Activated effector memory CD4-positive, alpha-beta T cell treated with Interleukin-2 at 50 U/mL for 16 hours (primary cell): Measurements from ENCODE around the gene ANO9.
"Not testable (repeated sequence)": the region's sequence is repeated elsewhere in the genome, so short reads cannot be mapped to it uniquely, and the experiment has no call there.

ENCODE experiments used
- DNase-seq: peaks from one replicate; pipeline ENCODE4 v3.0.0-alpha.2; 2020

Gene ANO9

DNA sequence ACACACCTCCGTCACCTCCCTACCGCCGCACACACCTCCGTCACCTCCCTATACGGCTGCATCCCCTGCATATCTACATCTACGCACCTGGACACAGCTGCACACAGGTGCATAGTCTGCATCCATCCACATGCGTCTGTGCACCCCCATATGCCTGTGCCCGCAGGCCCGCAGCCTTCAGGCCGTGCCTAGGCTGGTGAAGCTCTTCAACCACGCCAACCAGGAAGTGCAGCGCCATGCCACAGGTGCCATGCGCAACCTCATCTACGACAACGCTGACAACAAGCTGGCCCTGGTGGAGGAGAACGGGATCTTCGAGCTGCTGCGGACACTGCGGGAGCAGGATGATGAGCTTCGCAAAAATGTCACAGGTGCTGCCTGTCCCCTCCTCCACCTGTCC is 43.0 kb downstream of the ANO9 start:
- no peak for DNase-seq

GRCh38 chr11:396948-397548 is 44.8 kb downstream of the ANO9 start:
- DNase-seq, result no peak

DNA sequence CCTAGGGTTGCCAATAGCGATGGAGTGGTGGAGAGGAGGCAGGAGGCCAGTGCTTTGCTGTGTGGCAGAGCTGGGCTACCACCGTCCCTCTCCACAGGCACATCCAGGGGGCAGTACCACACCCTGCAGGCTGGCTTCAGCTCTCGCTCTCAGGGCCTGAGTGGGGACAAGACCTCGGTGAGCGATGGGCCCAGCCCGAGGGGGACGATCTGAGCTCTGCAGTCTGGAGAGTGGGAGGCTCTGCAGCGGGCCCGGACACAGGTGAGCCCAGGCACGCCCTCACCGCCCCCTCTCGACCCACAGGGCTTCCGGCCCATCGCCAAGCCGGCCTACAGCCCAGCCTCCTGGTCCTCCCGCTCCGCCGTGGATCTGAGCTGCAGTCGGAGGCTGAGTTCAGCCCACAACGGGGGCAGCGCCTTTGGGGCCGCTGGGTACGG is 45.3 kb downstream of the ANO9 start:
- DNase-seq, result no peak

GRCh38 chr11:395866-396265 is 45.9 kb downstream of the ANO9 start:
- DNase-seq, result no peak

DNA sequence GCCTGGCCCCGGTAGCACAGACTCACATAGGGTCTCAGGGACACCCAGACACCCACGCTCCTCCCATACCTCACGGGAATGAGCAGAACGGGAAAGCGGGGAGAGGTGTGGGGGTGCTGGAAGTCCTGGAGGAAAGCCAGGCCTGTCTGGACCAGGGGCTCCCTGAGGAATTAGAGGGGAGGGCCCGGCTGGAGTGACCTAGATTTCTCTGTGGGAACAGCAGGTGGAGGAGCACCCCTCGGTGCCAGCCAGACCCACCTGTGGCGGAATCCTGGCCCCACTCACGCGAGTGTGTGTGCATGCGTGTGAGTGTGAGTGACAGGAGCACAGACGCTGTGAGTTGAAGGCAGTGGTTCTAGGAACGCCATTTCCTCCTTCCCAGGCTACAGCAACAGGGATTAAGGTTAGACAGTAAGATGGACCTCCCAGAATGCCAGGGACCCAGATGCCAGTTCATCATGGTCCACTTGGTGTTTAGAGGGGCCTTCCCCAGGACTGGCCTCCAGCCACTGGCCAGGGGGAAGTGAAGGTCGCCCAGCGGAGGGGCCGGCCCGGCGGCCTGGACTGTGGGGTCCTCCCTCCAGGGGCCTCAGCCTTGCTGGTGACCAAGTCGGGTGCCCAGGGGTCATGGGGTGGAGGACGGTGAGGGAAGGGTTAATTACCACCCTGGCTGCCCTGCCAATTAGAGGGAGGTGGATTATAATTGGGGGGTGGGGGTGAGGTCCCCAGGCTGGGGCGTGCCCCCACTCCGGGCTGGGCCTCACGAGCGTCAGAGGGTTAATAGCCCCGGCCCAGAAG is 46.8 kb downstream of the ANO9 start:
- no peak for DNase-seq

- DNase-seq, result no peak
Measured at GRCh38 chr11:394034-394857, 47.6 kb downstream of the ANO9 start, which contains the start of gene PKP3. Gene PKP3, plus strand, starts transcription at chr11:394209. Its CDS starts 84 bp downstream, at chr11:394293.

- DNase-seq, result no peak
Measured at GRCh38 chr11:393219-394033, 48.4 kb downstream of the ANO9 start.

GRCh38 chr11:392102-392777 is 49.6 kb downstream of the ANO9 start:
- no peak for DNase-seq

- DNase-seq, result no peak
Measured at GRCh38 chr11:391117-392017, 50.4 kb downstream of the ANO9 start.

DNA sequence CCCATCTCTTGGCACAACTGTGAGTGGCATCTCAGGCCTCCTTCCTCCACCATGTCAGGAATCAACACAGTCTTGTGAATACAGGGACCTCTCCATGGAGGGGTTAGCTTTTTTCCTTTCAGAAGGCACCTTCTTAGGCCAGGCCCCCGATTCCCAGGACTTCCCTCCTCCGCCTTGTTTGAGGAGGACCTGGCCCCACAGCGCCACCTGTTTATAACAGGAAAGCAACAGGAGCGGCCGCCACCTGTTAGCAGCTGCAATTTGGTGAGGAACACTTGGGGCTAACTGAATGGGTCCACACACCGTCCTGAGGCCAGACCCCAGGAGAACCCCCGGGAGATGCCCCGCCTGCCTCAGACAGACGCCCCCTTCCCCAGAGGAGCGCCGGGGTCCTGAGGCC is 51.6 kb downstream of the ANO9 start:
- no peak for DNase-seq

DNA sequence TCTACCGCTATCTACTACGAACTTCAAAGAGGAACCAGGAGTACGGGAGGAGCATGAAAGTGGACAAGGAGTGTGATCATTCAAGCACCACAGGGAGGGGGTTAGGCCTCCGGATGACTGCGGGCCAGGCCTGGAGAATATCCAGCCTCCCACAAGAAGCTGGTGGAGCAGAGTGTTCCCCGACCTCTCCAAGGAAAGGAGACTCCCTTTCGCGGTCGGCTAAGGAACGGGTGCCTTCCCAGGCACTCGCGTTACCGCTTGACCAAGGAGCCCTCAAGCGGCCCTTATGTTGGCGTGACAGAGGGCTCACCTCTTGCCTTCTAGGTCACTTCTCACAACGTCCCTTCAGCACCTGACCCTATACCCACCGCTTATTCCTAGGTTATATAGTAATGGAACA is 52.4 kb downstream of the ANO9 start:
- DNase-seq, result not testable (repeated sequence)

- DNase-seq, result no peak
Measured at GRCh38 chr11:387193-387793, 54.5 kb downstream of the ANO9 start.

DNA sequence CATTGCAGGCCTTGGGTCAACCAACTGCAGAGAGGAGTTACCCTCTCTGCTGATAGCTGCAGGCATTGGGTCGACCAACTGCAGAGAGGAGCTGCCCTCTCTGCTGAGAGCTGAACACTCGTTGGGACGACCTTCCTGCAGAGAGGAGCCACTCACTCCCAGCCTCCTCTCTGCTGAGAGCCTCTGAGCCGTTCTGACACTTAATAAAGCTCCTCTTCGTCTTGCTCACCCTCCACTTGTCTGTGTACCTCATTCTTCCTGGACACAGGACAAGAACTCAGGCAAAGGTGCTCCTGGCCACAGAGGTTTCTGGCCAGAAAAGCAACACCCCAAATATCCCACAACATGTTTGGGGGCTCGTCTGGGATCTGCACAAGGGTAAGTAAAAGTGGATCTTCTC is 55.3 kb downstream of the ANO9 start:
- no peak for DNase-seq

DNA sequence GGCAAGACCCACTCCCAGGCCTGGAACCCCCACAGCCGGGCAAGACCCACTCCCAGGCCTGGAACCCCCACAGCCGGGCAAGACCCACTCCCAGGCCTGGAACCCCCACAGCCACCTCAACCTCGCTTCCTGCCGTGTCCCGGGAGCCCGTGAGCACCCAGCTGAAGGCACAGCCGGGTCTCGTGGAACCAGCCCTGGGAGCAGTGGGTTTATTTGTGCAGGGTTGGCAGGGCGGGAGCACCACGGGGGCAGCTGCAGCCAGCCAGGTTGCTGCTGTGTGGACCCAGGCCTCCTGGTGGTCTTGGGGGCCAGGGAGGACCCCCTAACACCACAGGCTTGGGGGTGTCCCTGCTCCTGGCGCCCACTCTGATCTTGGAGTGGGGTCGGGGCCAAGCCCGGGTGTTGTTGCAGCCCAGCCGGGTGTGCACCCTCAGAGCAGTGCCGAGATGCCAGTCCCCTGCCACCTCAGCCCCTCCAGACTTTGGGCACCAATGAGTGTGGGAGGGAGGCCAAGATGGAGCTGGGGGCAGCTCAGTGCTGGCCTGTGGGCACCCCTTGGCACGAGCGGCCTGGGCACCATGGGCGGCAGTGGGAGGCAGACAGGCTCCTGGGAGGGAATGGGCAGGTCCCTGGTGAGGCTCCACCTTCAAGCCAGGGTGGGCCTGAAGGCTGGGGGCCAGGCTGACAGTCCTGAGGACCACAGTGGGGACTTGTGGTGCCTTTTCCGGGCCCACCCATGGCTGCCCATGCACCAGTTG is 56.0 kb downstream of the ANO9 start:
- DNase-seq, result no peak

GRCh38 chr11:384511-384910 is 57.3 kb downstream of the ANO9 start:
- DNase-seq, result no peak

- DNase-seq, result no peak
Measured at GRCh38 chr11:383431-383830, 58.4 kb downstream of the ANO9 start.

GRCh38 chr11:382081-382629 is 59.7 kb downstream of the ANO9 start:
- no peak for DNase-seq

- DNase-seq, result no peak
Measured at GRCh38 chr11:381501-382072, 60.2 kb downstream of the ANO9 start.

GRCh38 chr11:380996-381395 is 60.8 kb downstream of the ANO9 start:
- no peak for DNase-seq
